GM18867 (cell line): ENCODE measurements around the gene TBC1D7.

Experiments
- ATAC-seq: cut with Tn5 transposase; IDR thresholded peaks from one replicate; pipeline ENCODE4 v1.9.1; 2021; ENCODE audit warnings: mild to moderate bottlenecking, moderate library complexity; ENCODE audit not compliant: unreplicated experiment

TBC1D7 gene

GRCh38 chr6:13357551-13358075, 29.3 kb upstream of the TBC1D7 start:
- ATAC-seq, result no peak

- ATAC-seq, result peak; percentile 87
Observed at GRCh38 chr6:13355999-13356785, 27.9 kb upstream of the TBC1D7 start.

GRCh38 chr6:13355043-13355945, 27.0 kb upstream of the TBC1D7 start:
- ATAC-seq, result peak; percentile 25

- ATAC-seq, result no peak
Observed at GRCh38 chr6:13354331-13355042, 26.1 kb upstream of the TBC1D7 start.

- no peak for ATAC-seq
Observed at GRCh38 chr6:13352165-13352564, 23.8 kb upstream of the TBC1D7 start.

GRCh38 chr6:13351271-13351670, 22.9 kb upstream of the TBC1D7 start:
- ATAC-seq, result no peak

- no peak for ATAC-seq
Observed at GRCh38 chr6:13349811-13350506, 21.6 kb upstream of the TBC1D7 start.

GRCh38 chr6:13348334-13349113, 20.2 kb upstream of the TBC1D7 start:
- no peak for ATAC-seq

- no peak for ATAC-seq
Observed at GRCh38 chr6:13346245-13346644, 17.9 kb upstream of the TBC1D7 start.

GRCh38 chr6:13342414-13343019, 14.2 kb upstream of the TBC1D7 start:
- no peak for ATAC-seq

- ATAC-seq, result no peak
Observed at GRCh38 chr6:13339863-13340630, 11.7 kb upstream of the TBC1D7 start.

GRCh38 chr6:13338038-13338437, 9.7 kb upstream of the TBC1D7 start:
- ATAC-seq, result no peak

- no peak for ATAC-seq
Observed at GRCh38 chr6:13336553-13336952, 8.2 kb upstream of the TBC1D7 start.

GRCh38 chr6:13334953-13335352, 6.6 kb upstream of the TBC1D7 start:
- ATAC-seq, result no peak

- no peak for ATAC-seq
Observed at GRCh38 chr6:13332349-13332706, 4.0 kb upstream of the TBC1D7 start.

GRCh38 chr6:13331516-13332348, 3.4 kb upstream of the TBC1D7 start:
- no peak for ATAC-seq

- ATAC-seq, result no peak
Observed at GRCh38 chr6:13328875-13329183, 492 bp upstream of the TBC1D7 start.

GRCh38 chr6:13327691-13328075, 654 bp downstream of the TBC1D7 start:
- ATAC-seq, result no peak
